GM19467 (cell line): ENCODE measurements around the gene PDZK1.
"Not testable (repeated sequence)": the region's sequence is repeated elsewhere in the genome, so short reads cannot be mapped to it uniquely, and the experiment has no call there.

Experiments
- ATAC-seq: cut with Tn5 transposase; IDR thresholded peaks from one replicate; pipeline ENCODE4 v1.9.1; 2021; ENCODE audit warnings: mild to moderate bottlenecking, moderate library complexity; ENCODE audit not compliant: unreplicated experiment

PDZK1 gene

GRCh38 chr1:145711213-145711651 lies 4.1 kb upstream of the PDZK1 start:
- ATAC-seq = no peak

- ATAC-seq = no peak
Measured at GRCh38 chr1:145710291-145711027, 3.3 kb upstream of the PDZK1 start.

- no peak for ATAC-seq
Measured at GRCh38 chr1:145708063-145708462, 895 bp upstream of the PDZK1 start.

- ATAC-seq = no peak
Measured at GRCh38 chr1:145706086-145706664, 993 bp downstream of the PDZK1 start.

GRCh38 chr1:145705622-145706021 lies 1.5 kb downstream of the PDZK1 start:
- no peak for ATAC-seq

GRCh38 chr1:145702826-145703225 lies 4.3 kb downstream of the PDZK1 start:
- ATAC-seq = no peak

GRCh38 chr1:145702052-145702451 lies 5.1 kb downstream of the PDZK1 start:
- ATAC-seq = no peak

- ATAC-seq = no peak
Measured at GRCh38 chr1:145701306-145701862, 5.8 kb downstream of the PDZK1 start.

- ATAC-seq = no peak
Measured at GRCh38 chr1:145696630-145696960, 10.6 kb downstream of the PDZK1 start.

- no peak for ATAC-seq
Measured at GRCh38 chr1:145695821-145696629, 11.1 kb downstream of the PDZK1 start.

- no peak for ATAC-seq
Measured at GRCh38 chr1:145692785-145693443, 14.3 kb downstream of the PDZK1 start.

- peak; percentile 48 for ATAC-seq
Measured at GRCh38 chr1:145690587-145691558, 16.3 kb downstream of the PDZK1 start.

GRCh38 chr1:145689922-145690321 lies 17.2 kb downstream of the PDZK1 start:
- ATAC-seq = no peak

GRCh38 chr1:145688924-145689323 lies 18.2 kb downstream of the PDZK1 start:
- ATAC-seq = no peak

GRCh38 chr1:145688328-145688727 lies 18.8 kb downstream of the PDZK1 start:
- ATAC-seq = no peak

- ATAC-seq = not testable (repeated sequence)
Measured at GRCh38 chr1:145686078-145686477, 21.1 kb downstream of the PDZK1 start.

- ATAC-seq = not testable (repeated sequence)
Measured at GRCh38 chr1:145684858-145685257, 22.3 kb downstream of the PDZK1 start.

- ATAC-seq = not testable (repeated sequence)
Measured at GRCh38 chr1:145673217-145673616, 34.0 kb downstream of the PDZK1 start.

- ATAC-seq = not testable (repeated sequence)
Measured at GRCh38 chr1:145670995-145671745, 36.0 kb downstream of the PDZK1 start.
